ENCODE measurements around the gene MTCL3.
A peak's percentile ranks its signal among the peaks of the same experiment; 100 is the strongest.

- TF ChIP-seq CTCF (IDR thresholded peaks at IDR 0.05) (peak in 3 of 4 experiments; percentile 19 to 46 (median 31)), POLR2AphosphoS5 (IDR thresholded peaks at IDR 0.05) (no peak), EP300 (IDR thresholded peaks at IDR 0.05) (no peak), POLR2A (IDR thresholded peaks at IDR 0.05) (no peak)
Measured at GRCh38 chr6:127539272-127539671, 20.1 kb upstream of the MTCL3 start.
